IPS-15b (cell line): ENCODE measurements around the gene LRRC10B.
"Not testable (repeated sequence)": the region's sequence is repeated elsewhere in the genome, so short reads cannot be mapped to it uniquely, and the experiment has no call there.

Experiments used
- H3K27me3 ChIP-seq: one replicate; pipeline ENCODE4 v1.6.1; 2013; ENCODE audit warnings: low read length; ENCODE audit not compliant: control insufficient read depth, insufficient read depth
- H3K36me3 ChIP-seq: one replicate; pipeline ENCODE4 v1.6.1; 2013; ENCODE audit warnings: low read length; ENCODE audit not compliant: control insufficient read depth, insufficient read depth
- H3K4me1 ChIP-seq: one replicate; pipeline ENCODE4 v1.6.1; 2013; ENCODE audit warnings: mild to moderate bottlenecking, low read length; ENCODE audit not compliant: control insufficient read depth, insufficient read depth
- H3K4me3 ChIP-seq: one replicate; pipeline ENCODE4 v1.5.1; 2013; ENCODE audit warnings: low read depth, low read length
- H3K9ac ChIP-seq: one replicate; pipeline ENCODE4 v1.6.1; 2013; ENCODE audit warnings: low read depth, mild to moderate bottlenecking, low read length
- H3K9me3 ChIP-seq: one replicate; pipeline ENCODE4 v1.6.1; 2013; ENCODE audit warnings: mild to moderate bottlenecking, low read length; ENCODE audit not compliant: control insufficient read depth, insufficient read depth

Gene LRRC10B

GRCh38 chr11:61507962-61508861 lies at the start of gene LRRC10B:
Gene LRRC10B, plus strand, starts transcription at chr11:61508749. Its CDS starts 250 bp downstream, at chr11:61508999.
- Histone ChIP-seq H3K9me3 (no peaks in the 10 kb centered on the region), H3K36me3 (no peaks in the 10 kb centered on the region), H3K4me1 (peaks cover 11% of the 10 kb centered on the region), H3K4me3 (peak within 1 kb of the TSS; percentile 60), H3K27me3 (peaks cover 52% of the 10 kb centered on the region), H3K9ac (no peak within 1 kb of the TSS)

- Histone ChIP-seq H3K27me3 (no peaks in the 10 kb centered on the region), H3K9me3 (no peaks in the 10 kb centered on the region), H3K9ac (no peak overlapping the region), H3K4me1 (no peaks in the 10 kb centered on the region), H3K4me3 (no peak overlapping the region), H3K36me3 (no peaks in the 10 kb centered on the region)
Observed at GRCh38 chr11:61460474-61460881, 48.1 kb upstream of the LRRC10B start.

DNA sequence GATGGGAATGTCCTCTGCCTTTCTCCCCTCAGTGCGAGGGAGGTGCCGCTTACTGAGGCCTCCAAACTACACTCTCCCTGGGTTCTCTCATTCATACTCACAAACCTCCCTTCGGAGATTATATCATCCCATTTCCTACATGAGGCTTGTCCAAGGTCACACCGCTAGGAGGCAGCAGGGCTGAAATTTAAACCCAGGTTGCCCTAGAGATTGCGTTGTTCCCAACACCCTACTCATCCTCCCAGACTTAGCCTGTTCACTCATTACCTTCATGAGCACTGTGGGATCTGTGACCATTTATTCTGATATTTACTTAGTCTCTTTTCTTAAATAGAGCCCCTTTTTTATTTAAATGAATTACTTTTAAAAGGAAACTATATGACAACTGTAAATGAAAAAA lies 47.6 kb upstream of the LRRC10B start:
- Histone ChIP-seq H3K4me1 (no peaks in the 10 kb centered on the region), H3K9ac (no peak overlapping the region), H3K9me3 (no peaks in the 10 kb centered on the region), H3K27me3 (no peaks in the 10 kb centered on the region), H3K4me3 (no peak overlapping the region), H3K36me3 (no peaks in the 10 kb centered on the region)

GRCh38 chr11:61467602-61468001 lies 40.9 kb upstream of the LRRC10B start:
- not testable (repeated sequence) for H3K4me3 ChIP-seq, H3K4me1 ChIP-seq, H3K27me3 ChIP-seq, H3K36me3 ChIP-seq, H3K9ac ChIP-seq, H3K9me3 ChIP-seq

DNA sequence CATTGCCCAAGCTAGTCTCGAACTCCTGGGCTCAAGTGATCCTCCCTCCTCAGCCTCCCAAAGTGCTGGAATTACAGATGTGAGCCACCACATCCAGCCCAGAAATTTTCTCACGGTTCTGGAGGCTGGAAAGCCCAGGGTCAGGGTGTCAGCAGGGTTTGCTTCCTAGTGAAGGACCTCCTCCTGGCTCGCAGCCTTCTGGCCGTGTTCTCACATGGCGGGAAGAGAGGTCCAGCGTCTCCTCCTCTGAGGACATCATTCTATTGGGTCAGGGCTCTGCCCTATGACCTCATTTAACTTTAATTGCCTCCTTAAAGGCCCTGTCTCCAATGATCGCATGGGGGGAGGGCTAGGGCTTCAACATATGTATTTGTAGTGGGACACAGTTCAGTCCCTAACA lies 40.5 kb upstream of the LRRC10B start:
- Histone ChIP-seq H3K4me1 (no peaks in the 10 kb centered on the region), H3K4me3 (no peak overlapping the region), H3K27me3 (no peaks in the 10 kb centered on the region), H3K36me3 (no peaks in the 10 kb centered on the region), H3K9ac (no peak overlapping the region), H3K9me3 (no peaks in the 10 kb centered on the region)

DNA sequence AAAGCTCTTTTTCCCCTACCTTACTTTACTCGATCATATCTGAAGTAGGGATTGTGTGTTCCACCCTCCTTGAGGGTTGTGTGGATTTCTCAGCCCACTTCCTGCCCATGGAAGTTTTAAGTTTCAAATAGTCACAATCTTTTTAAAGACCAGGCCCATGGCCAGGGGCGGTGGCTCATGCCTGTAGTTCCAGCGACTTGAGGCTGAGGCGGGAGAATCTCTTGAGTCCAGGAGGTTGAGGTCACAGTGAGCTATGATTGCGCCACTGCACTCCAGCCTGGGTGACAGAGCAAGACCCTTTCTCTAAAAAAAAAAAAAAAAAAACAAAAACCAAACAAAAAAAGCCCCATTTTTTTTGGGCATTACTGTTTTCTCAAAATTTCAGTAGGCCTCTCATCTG lies 36.3 kb upstream of the LRRC10B start:
- Histone ChIP-seq H3K36me3 (no peaks in the 10 kb centered on the region), H3K9ac (no peak overlapping the region), H3K9me3 (no peaks in the 10 kb centered on the region), H3K4me3 (no peak overlapping the region), H3K4me1 (no peaks in the 10 kb centered on the region), H3K27me3 (no peaks in the 10 kb centered on the region)

GRCh38 chr11:61472868-61473267 lies 35.7 kb upstream of the LRRC10B start:
- no peak overlapping the region for H3K9ac ChIP-seq
- no peaks in the 10 kb centered on the region for H3K27me3 ChIP-seq
- no peaks in the 10 kb centered on the region for H3K36me3 ChIP-seq
- H3K9me3 ChIP-seq: no peaks in the 10 kb centered on the region
- peaks cover under 1% of the 10 kb centered on the region for H3K4me1 ChIP-seq
- H3K4me3 ChIP-seq: no peak overlapping the region

DNA sequence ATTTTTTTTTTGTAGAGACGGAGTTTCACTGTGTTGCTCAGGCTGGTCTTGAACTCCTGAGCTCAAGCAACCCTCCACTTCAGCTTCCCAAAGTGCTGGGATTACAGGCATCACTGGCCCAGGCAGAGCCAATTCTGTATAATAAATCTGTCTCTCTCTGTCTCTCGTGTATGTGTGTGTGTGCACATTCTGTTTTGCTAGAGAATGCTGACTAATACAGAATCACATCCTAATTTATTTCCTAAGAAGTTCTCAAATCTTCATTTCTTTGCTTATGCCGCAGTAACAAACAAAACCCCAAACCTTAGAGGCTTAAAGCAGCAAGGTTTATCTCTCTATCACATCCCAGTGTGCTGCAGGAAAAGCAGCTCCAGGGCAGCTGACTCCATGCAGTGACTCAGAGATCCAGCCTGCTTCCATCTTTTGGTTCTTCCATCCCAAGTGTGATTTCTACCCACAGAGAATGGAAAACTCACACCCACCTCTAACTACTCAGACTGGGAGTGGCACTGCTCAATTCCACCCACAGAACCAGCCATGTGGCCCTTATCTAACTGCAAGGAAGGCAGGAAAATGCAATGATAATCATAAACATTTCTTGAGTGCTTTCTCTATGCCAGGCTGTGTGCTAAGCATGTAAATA lies 35.1 kb upstream of the LRRC10B start:
- Histone ChIP-seq H3K27me3 (no peaks in the 10 kb centered on the region), H3K9me3 (no peaks in the 10 kb centered on the region), H3K4me3 (no peak overlapping the region), H3K36me3 (no peaks in the 10 kb centered on the region), H3K9ac (no peak overlapping the region), H3K4me1 (peaks cover 3% of the 10 kb centered on the region)

DNA sequence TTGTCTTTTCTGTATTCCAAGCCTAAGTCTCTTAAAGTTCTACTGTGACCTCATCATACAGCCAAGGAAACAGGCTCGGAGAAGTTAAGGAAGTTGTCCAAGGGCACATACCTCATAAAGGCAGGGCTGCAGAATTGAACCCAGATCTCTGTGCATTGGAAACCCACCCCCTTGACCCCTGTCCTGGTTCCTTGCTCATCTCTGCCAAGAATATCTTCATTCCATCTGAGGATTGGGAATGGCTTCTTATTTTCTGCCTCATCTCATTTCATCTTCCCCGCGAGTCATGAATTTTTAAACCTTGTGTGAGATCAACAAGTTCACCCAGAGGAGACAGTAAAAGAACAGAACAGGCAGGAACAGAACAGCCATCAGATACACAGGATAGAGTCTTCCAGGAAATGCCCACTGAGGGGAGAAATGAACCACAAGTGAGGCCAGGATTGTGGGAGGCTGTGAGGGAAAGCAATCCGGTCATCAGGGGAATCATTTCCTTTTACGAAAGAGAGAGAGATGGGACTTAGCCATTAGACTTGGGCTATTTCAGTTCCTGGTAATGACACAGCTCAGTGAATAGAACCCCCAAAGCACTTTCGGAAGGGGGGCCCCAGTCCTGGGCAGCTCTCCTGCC lies 34.4 kb upstream of the LRRC10B start:
- Histone ChIP-seq H3K9ac (no peak overlapping the region), H3K36me3 (no peaks in the 10 kb centered on the region)

DNA sequence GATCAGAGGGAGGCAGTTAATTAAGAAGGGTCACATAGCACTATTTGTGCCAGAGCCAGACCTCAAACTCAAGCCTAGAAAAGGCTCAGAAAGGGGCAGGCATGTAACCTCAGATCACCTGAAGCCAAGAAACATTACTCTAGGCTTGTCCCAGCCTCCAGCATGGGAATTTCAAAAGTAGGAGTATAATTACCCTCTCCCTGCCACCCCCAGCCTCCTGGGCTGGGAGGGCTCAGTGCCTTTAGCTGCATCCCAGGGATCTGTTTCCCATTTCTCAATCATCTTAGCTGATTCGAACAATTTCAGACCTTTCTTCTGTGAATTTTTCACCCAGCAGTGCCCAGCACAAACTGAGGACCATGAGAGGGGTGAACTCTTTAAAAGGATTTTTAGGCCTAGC lies 33.1 kb upstream of the LRRC10B start:
- Histone ChIP-seq H3K4me1 (peaks cover 3% of the 10 kb centered on the region), H3K4me3 (no peak overlapping the region), H3K9ac (no peak overlapping the region), H3K27me3 (no peaks in the 10 kb centered on the region), H3K9me3 (no peaks in the 10 kb centered on the region), H3K36me3 (no peaks in the 10 kb centered on the region)

More for the DNA sequence above, 34.4 kb upstream of the LRRC10B start:
- Histone ChIP-seq H3K4me1 (peaks cover 3% of the 10 kb centered on the region), H3K27me3 (no peaks in the 10 kb centered on the region), H3K4me3 (no peak overlapping the region), H3K9me3 (no peaks in the 10 kb centered on the region)

DNA sequence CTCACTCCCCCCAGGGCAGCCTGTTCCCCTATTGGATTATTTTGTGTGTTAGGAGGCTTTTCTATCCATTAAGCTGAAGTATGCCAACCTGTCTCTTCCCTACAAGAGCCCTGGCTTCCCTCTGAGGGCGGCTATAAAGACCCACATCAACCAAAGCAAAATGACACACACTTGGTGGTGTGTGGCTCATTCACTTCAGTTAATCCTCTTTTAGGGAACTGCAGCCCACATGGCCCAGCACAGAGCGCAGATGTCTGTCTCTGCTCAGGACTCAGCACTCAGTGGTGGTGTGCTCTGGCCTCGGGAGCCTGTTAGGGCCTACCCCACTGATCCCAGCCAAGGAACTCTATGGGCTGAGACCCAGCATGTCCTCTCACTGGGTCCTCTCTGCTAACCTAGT lies 32.2 kb upstream of the LRRC10B start:
- Histone ChIP-seq H3K27me3 (no peaks in the 10 kb centered on the region), H3K4me3 (no peak overlapping the region)

More for the DNA sequence above, 32.2 kb upstream of the LRRC10B start:
- Histone ChIP-seq H3K36me3 (no peaks in the 10 kb centered on the region), H3K9ac (no peak overlapping the region), H3K4me1 (peaks cover 3% of the 10 kb centered on the region), H3K9me3 (no peaks in the 10 kb centered on the region)
